Endothelial cell of umbilical vein (primary cell): ENCODE measurements around the gene ZNF615. TPM values are rescaled to one million over a fixed set of nuclear protein-coding genes. Genes with fewer than 3 reads are reported as not detected.

ENCODE experiments used
- BruUV-seq: library from RNA; stranded (reverse); fragments of 400-500 nt; replicated peaks from 2 replicates; lab custom pipeline; 2021; lab: Mats Ljungman, UMichigan
- CTCF ChIA-PET: fragments of 300-600, 350-600 bp; sonication (Branson Sonifier 250); formaldehyde crosslinking; loops from one replicate; lab custom pipeline; 2021; ENCODE audit warnings: antibody characterized with exemption, inconsistent platforms; lab: Charles Lee
- POLR2A ChIA-PET: fragments of 300-600, 350-600 bp; sonication (Branson Sonifier 250); formaldehyde crosslinking; loops from one replicate; lab custom pipeline; 2021; ENCODE audit warnings: antibody characterized with exemption, inconsistent platforms; lab: Charles Lee
- DNase-seq: peaks from one replicate; pipeline ENCODE4 v3.0.0-alpha.2; 2011; ENCODE audit warnings: low read depth, low spot score
- FAIRE-seq: peaks from 2 replicates; lab custom pipeline; 2011; peaks lifted over from hg19 to GRCh38; lab: Jason Lieb, UNC
- H2AFZ ChIP-seq: 2 replicates; pipeline ENCODE4 v1.6.0; 2012; ENCODE audit warnings: low read depth, low read length, control low read depth, inconsistent platforms
- H3K27ac ChIP-seq: 2 replicates; pipeline ENCODE4 v1.5.1; 2011; ENCODE audit warnings: low read depth, mild to moderate bottlenecking, control low read depth, low read length, moderate library complexity; ENCODE audit not compliant: insufficient read depth
- H3K27me3 ChIP-seq, 2 experiments: 2 replicates each; pipeline versions ENCODE4 v1.6.0 to v1.6.1; 2011; ENCODE audit warnings: low read length in 2 of 2, mixed read lengths in 1 of 2; ENCODE audit not compliant: control insufficient read depth in 2 of 2, insufficient read depth in 2 of 2
- H3K36me3 ChIP-seq, 2 experiments: 2 replicates in 1 of 2; 3 replicates in 1 of 2; pipeline ENCODE4 v1.5.1; 2011; ENCODE audit warnings: low read length in 2 of 2, mild to moderate bottlenecking in 1 of 2, moderate library complexity in 1 of 2; ENCODE audit not compliant: control insufficient read depth in 2 of 2, insufficient read depth in 2 of 2; ENCODE audit errors: extremely low read depth in 1 of 2
- H3K4me1 ChIP-seq: 3 replicates; pipeline ENCODE4 v1.5.1; 2011; ENCODE audit warnings: mild to moderate bottlenecking, low read length; ENCODE audit not compliant: control insufficient read depth, insufficient read depth; ENCODE audit errors: extremely low read depth
- H3K4me2 ChIP-seq: 2 replicates; pipeline ENCODE4 v1.6.1; 2011; ENCODE audit warnings: low read length, control low read depth, mixed read lengths; ENCODE audit not compliant: insufficient read depth
- H3K4me3 ChIP-seq, 3 experiments: fragments of 200-600 bp in 1 of 3; sonication (generic), shearing (Covaris generic) in 1 of 3; replicated peaks in 1 of 3; 2 replicates each; pipeline ENCODE4 v1.5.1; 2011 to 2016; ENCODE audit warnings: control low read depth in 3 of 3, low read length in 3 of 3, mild to moderate bottlenecking in 2 of 3, inconsistent platforms in 1 of 3, low read depth in 1 of 3, moderate library complexity in 1 of 3; ENCODE audit not compliant: insufficient read depth in 1 of 3
- H3K79me2 ChIP-seq: 2 replicates; pipeline ENCODE4 v1.6.0; 2012; ENCODE audit warnings: low read length, inconsistent platforms; ENCODE audit not compliant: control insufficient read depth, insufficient read depth
- H3K9ac ChIP-seq: replicated peaks from 2 replicates; pipeline ENCODE3; 2011; ENCODE audit warnings: low read length, control low read depth; ENCODE audit not compliant: insufficient read depth; ENCODE audit errors: extremely low read depth
- H3K9me1 ChIP-seq: replicated peaks from 3 replicates; pipeline ENCODE4 v1.6.0; 2011; ENCODE audit warnings: mild to moderate bottlenecking, low read length; ENCODE audit not compliant: control insufficient read depth, insufficient read depth; ENCODE audit errors: extremely low read depth
- H3K9me3 ChIP-seq: replicated peaks from 2 replicates; pipeline ENCODE4 v1.5.1; 2012; ENCODE audit warnings: low read length, inconsistent platforms; ENCODE audit not compliant: control insufficient read depth, insufficient read depth
- H4K20me1 ChIP-seq: replicated peaks from 2 replicates; pipeline ENCODE3; 2011; ENCODE audit warnings: mild to moderate bottlenecking, low read length; ENCODE audit not compliant: control insufficient read depth, insufficient read depth; ENCODE audit errors: extremely low read depth
- CTCF ChIP-seq, 2 donors: IDR thresholded peaks; 1 replicate in 1 of 2; 2 replicates in 1 of 2; pipeline ENCODE4 v1.5.1; 2011; ENCODE audit warnings: low read length in 2 of 2, mild to moderate bottlenecking in 2 of 2, moderate library complexity in 2 of 2, control low read depth in 1 of 2, inconsistent platforms in 1 of 2, low read depth in 1 of 2; ENCODE audit not compliant: insufficient read depth in 1 of 2; ENCODE audit errors: extremely low read depth in 1 of 2
- EZH2 ChIP-seq: IDR thresholded peaks from 2 replicates; pipeline ENCODE4 v1.6.1; 2012; ENCODE audit warnings: borderline replicate concordance, low read depth, mild to moderate bottlenecking, moderate library complexity, low read length, inconsistent platforms; ENCODE audit not compliant: severe bottlenecking
- FOS ChIP-seq: IDR thresholded peaks from 2 replicates; pipeline ENCODE4 v1.6.1; 2011; ENCODE audit warnings: mild to moderate bottlenecking, low read length, moderate library complexity, borderline replicate concordance; ENCODE audit not compliant: insufficient read depth
- GATA2 ChIP-seq: IDR thresholded peaks from 2 replicates; pipeline ENCODE4 v1.7.0; 2011; ENCODE audit warnings: low read depth, mild to moderate bottlenecking, moderate library complexity, mixed read lengths, low read length; ENCODE audit not compliant: insufficient read length, insufficient read depth
- JUN ChIP-seq: IDR thresholded peaks from 2 replicates; pipeline ENCODE4 v1.6.1; 2011; ENCODE audit warnings: borderline replicate concordance, low read depth; ENCODE audit not compliant: insufficient read length, insufficient read depth
- MAX ChIP-seq: IDR thresholded peaks from 2 replicates; pipeline ENCODE4 v1.6.1; 2011; ENCODE audit not compliant: insufficient read depth, insufficient read length
- MYC ChIP-seq: IDR thresholded peaks from one replicate; pipeline ENCODE4 v1.6.1; 2011; ENCODE audit warnings: mild to moderate bottlenecking, low read depth, low read length
- POLR2A ChIP-seq: IDR thresholded peaks from 2 replicates; pipeline ENCODE4 v1.6.1; 2012; ENCODE audit warnings: low read depth, mild to moderate bottlenecking, control low read depth, low read length
- POLR2AphosphoS5 ChIP-seq: IDR thresholded peaks from 2 replicates; pipeline ENCODE4 v1.6.1; 2012; ENCODE audit warnings: low read depth, mild to moderate bottlenecking, control low read depth, low read length, moderate library complexity; ENCODE audit not compliant: insufficient read depth
- dilution Hi-C: fragments of 300-500 bp; cut with MboI; formaldehyde crosslinking; loops from one replicate; pipeline ENCODE4 v1.15.0; 2019; ENCODE audit warnings: low sequenced_read_pairs; ENCODE audit not compliant: extremely low pct_ligation_motif_present
- intact Hi-C: fragments of 100-400 bp; cut with micrococcal nuclease; formaldehyde crosslinking; loops from one replicate; pipeline ENCODE4 v1.10.0; 2022
- polyA plus RNA-seq, 4 experiments: library from polyadenylated mRNA; depleted of rRNA in 3 of 4; stranded (reverse) in 3 of 4; unstranded in 1 of 4; fragments of >200 nt; gene quantifications; 2 replicates each; pipeline versions ENCODE4 v1.2.1 to v1.2.3, GENCODE V29; 2011 to 2012; ENCODE audit warnings: missing spikeins in 1 of 4
- total RNA-seq: library from RNA; stranded (reverse); gene quantifications from 2 replicates; pipeline ENCODE4 v1.2.3, GENCODE V29; 2021

The ZNF615 gene
- total and polyA plus RNA-seq, 2 donors (not counting 3 experiments of a cell fraction or from before 2014, with no cell fraction given): 1.4 to 4.5 TPM

- Histone ChIP-seq H3K9ac (no peak overlapping the region), H3K27ac (no peak overlapping the region), H3K9me3 (peaks cover 19% of the 10 kb centered on the region), H3K4me2 (no peak overlapping the region), H3K4me1 (no peaks in the 10 kb centered on the region), H3K4me3 (no peak overlapping the region), H2AFZ (no peak overlapping the region), H3K36me3 (peaks cover 5 to 7% of the 10 kb centered on the region in 2 experiments), H4K20me1 (no peaks in the 10 kb centered on the region), H3K27me3 (no peaks in the 10 kb centered on the region), H3K79me2 (no peaks in the 10 kb centered on the region), H3K9me1 (no peaks in the 10 kb centered on the region)
- ChIA-PET POLR2A (no interaction called here), CTCF (interaction anchor here (0.6 kb wide), 1 partner anchor 195 kb away, joined by 3 read pairs; the partner anchor contains the start of gene PPP2R1A)
- intact Hi-C loops: no loop called here
- dilution Hi-C loops: no loop called here
- FAIRE-seq: no peak
- BruUV-seq: no TSS peak
- DNase-seq: no peak
- TF ChIP-seq GATA2 (no peak), POLR2A (no peak), FOS (no peak), MAX (no peak), JUN (no peak), POLR2AphosphoS5 (no peak), CTCF (IDR thresholded peaks at IDR 0.05; ENCODE audit: extremely low read depth in 1 of 2, insufficient read depth in 1 of 2, low read depth in 1 of 2, low read length in 2 of 2) (no peak), MYC (no peak), EZH2 (no peak)
Measured at GRCh38 chr19:51994048-51994644, 13.9 kb downstream of the ZNF615 start.
